K562 (cell line): ENCODE results near the gene MRPL27. TPM values are rescaled to one million over a fixed set of nuclear protein-coding genes. Genes with fewer than 3 reads are reported as not detected.
A peak's percentile ranks its signal among the peaks of the same experiment; 100 is the strongest.
"Not testable (repeated sequence)": the region's sequence is repeated elsewhere in the genome, so short reads cannot be mapped to it uniquely, and the experiment has no call there.

Experiments used
- ATAC-seq: fragments of 200-7000 bp; cut with Tn5 transposase; 3 replicates; pipeline ENCODE4 v1.9.1; 2020; ENCODE audit warnings: moderate library complexity
- BruUV-seq: library from RNA; stranded (reverse); fragments of 400-500 nt; replicated peaks from 2 replicates; lab custom pipeline; 2021; lab: Mats Ljungman, UMichigan
- CTCF ChIA-PET: fragments of 300-600 bp; formaldehyde crosslinking; extraction: SDS; loops from one replicate; lab custom pipeline; 2021; ENCODE audit warnings: low intra/inter-chr PET ratio; lab: Yijun Ruan, JAX
- POLR2A ChIA-PET: fragments of 300-600, 350-650 bp; sonication (Branson Sonifier 250); formaldehyde crosslinking; extraction: SDS; loops from one replicate; lab custom pipeline; 2021; ENCODE audit warnings: antibody characterized with exemption, inconsistent platforms; lab: Yijun Ruan, JAX
- DNase-seq, 4 experiments: peaks; one replicate each; pipeline versions ENCODE4 v3.0.0 to v3.0.0-alpha.2; 2011 to 2018; ENCODE audit warnings: low spot score in 3 of 4, mixed read lengths in 3 of 4; ENCODE audit errors: extremely low read depth in 1 of 4
- FAIRE-seq: peaks from 2 replicates; lab custom pipeline; 2011; peaks lifted over from hg19 to GRCh38; lab: Jason Lieb, UNC
- H2AFZ ChIP-seq: 2 replicates; pipeline ENCODE4 v1.6.0; 2011; ENCODE audit warnings: low read depth, low read length, control low read depth, inconsistent platforms
- H3K27ac ChIP-seq: fragments of 200-600 bp; 3 replicates; pipeline ENCODE4 v1.8.0; 2011; ENCODE audit warnings: low read depth, mild to moderate bottlenecking, control low read depth, inconsistent platforms, low read length, moderate library complexity, mixed read lengths; ENCODE audit errors: extremely low read depth
- H3K27me3 ChIP-seq, 2 experiments: fragments of 300-600 bp in 1 of 2; 2 replicates in 1 of 2; 3 replicates in 1 of 2; pipeline versions ENCODE4 v1.6.0 to v1.8.0; 2011; ENCODE audit warnings: inconsistent platforms in 2 of 2, low read length in 2 of 2, mild to moderate bottlenecking in 1 of 2, mixed read lengths in 1 of 2, moderate library complexity in 1 of 2; ENCODE audit not compliant: control insufficient read depth in 2 of 2, insufficient read depth in 2 of 2
- H3K36me3 ChIP-seq: fragments of 300-600 bp; 3 replicates; pipeline ENCODE4 v1.8.0; 2011; ENCODE audit warnings: mild to moderate bottlenecking, low read length, inconsistent platforms; ENCODE audit not compliant: control insufficient read depth, insufficient read depth
- H3K4me1 ChIP-seq, 2 experiments: fragments of 200-600 bp in 1 of 2; replicated peaks in 1 of 2; 2 replicates in 1 of 2; 3 replicates in 1 of 2; pipeline versions ENCODE4 v1.5.1 to v1.8.0; 2011; ENCODE audit warnings: inconsistent platforms in 2 of 2, low read length in 2 of 2, mild to moderate bottlenecking in 1 of 2, mixed read lengths in 1 of 2, moderate library complexity in 1 of 2; ENCODE audit not compliant: control insufficient read depth in 2 of 2, insufficient read depth in 2 of 2
- H3K4me2 ChIP-seq: 2 replicates; pipeline ENCODE4 v1.6.1; 2011; ENCODE audit warnings: low read length, control low read depth, inconsistent platforms, mixed read lengths; ENCODE audit not compliant: insufficient read depth
- H3K4me3 ChIP-seq: fragments of 200-600 bp; sonication (generic), shearing (Covaris generic); 2 replicates; pipeline ENCODE4 v1.5.1; 2016; ENCODE audit warnings: control low read depth, inconsistent platforms
- H3K79me2 ChIP-seq: fragments of 200-600 bp; 3 replicates; pipeline ENCODE4 v1.8.0; 2011; ENCODE audit warnings: low read length, inconsistent platforms; ENCODE audit not compliant: control insufficient read depth, insufficient read depth
- H3K9ac ChIP-seq, 2 experiments: 2 replicates each; pipeline versions ENCODE4 v1.6.0 to v1.6.1; 2011; ENCODE audit warnings: low read depth in 2 of 2, low read length in 2 of 2, control low read depth in 1 of 2, inconsistent platforms in 1 of 2, mild to moderate bottlenecking in 1 of 2, mixed read lengths in 1 of 2; ENCODE audit not compliant: insufficient read depth in 1 of 2
- H3K9me1 ChIP-seq: one replicate; pipeline ENCODE4 v1.6.0; 2011; ENCODE audit warnings: inconsistent platforms, mild to moderate bottlenecking, low read length, moderate library complexity; ENCODE audit not compliant: control insufficient read depth, insufficient read depth
- H3K9me3 ChIP-seq: replicated peaks from 2 replicates; pipeline ENCODE4 v1.5.1; 2011; ENCODE audit warnings: low read depth, low read length, inconsistent platforms; ENCODE audit not compliant: control insufficient read depth, insufficient read depth
- H4K20me1 ChIP-seq: replicated peaks from 2 replicates; pipeline ENCODE4 v1.6.1; 2011; ENCODE audit warnings: low read length, inconsistent platforms, mixed read lengths; ENCODE audit not compliant: control insufficient read depth, insufficient read depth
- CEBPB ChIP-seq: fragments of 450-650 bp; IDR thresholded peaks from 2 replicates; pipeline ENCODE4 v1.6.1; 2016; ENCODE audit warnings: missing genetic modification characterization, missing compliant biosample characterization
- CTBP1 ChIP-seq: fragments of 450-650 bp; IDR thresholded peaks from 2 replicates; pipeline ENCODE4 v1.6.1; 2016; ENCODE audit warnings: borderline replicate concordance
- CTCF ChIP-seq, 3 experiments: IDR thresholded peaks in 2 of 3; conservative IDR thresholded peaks in 1 of 3; 2 replicates each; pipeline ENCODE4 v1.5.1; 2011 to 2012; ENCODE audit warnings: low read length in 3 of 3, mild to moderate bottlenecking in 3 of 3, control low read depth in 2 of 3, improper control_type of control experiment in 1 of 3, inconsistent platforms in 1 of 3, low read depth in 1 of 3, mixed read lengths in 1 of 3, moderate library complexity in 1 of 3; ENCODE audit not compliant: insufficient read depth in 2 of 3
- DEAF1 ChIP-seq: fragments of 450-650 bp; formaldehyde crosslinking; IDR thresholded peaks from 2 replicates; pipeline ENCODE4 v1.4.0; 2020; ENCODE audit warnings: mild to moderate bottlenecking, moderate library complexity
- RAD21 ChIP-seq, 2 experiments: fragments of 250-450 bp in 1 of 2; fragments of 450-650 bp in 1 of 2; sonication (Bioruptor Pico) in 1 of 2; formaldehyde crosslinking in 1 of 2; IDR thresholded peaks in 1 of 2; conservative IDR thresholded peaks in 1 of 2; 2 replicates each; pipeline versions ENCODE4 v1.4.0 to v1.8.0; 2020 to 2022; ENCODE audit warnings: mild to moderate bottlenecking in 2 of 2, moderate library complexity in 1 of 2
- REST ChIP-seq, 2 experiments: fragments of 450-650 bp; formaldehyde crosslinking in 1 of 2; IDR thresholded peaks; 2 replicates each; pipeline versions ENCODE4 v1.4.0 to v1.6.1; 2014 to 2020; ENCODE audit warnings: mild to moderate bottlenecking in 2 of 2, borderline replicate concordance in 1 of 2, low read depth in 1 of 2
- STAG1 ChIP-seq: sonication (generic); formaldehyde crosslinking; IDR thresholded peaks from 2 replicates; pipeline ENCODE4 v1.5.0; 2020; ENCODE audit warnings: missing genetic modification reagents, borderline replicate concordance
- WGBS: fragments of 100-300 bp; shearing (Covaris generic); methylation state at CpG from one replicate; pipeline ENCODE4 v1.1.6; 2016; ENCODE audit warnings: low coverage, mixed read lengths; ENCODE audit not compliant: insufficient coverage; ENCODE audit errors: missing lambda C conversion rate; 5-methylcytosine and 5-hydroxymethylcytosine counted together
- in situ Hi-C: fragments of 300-500 bp; cut with MboI; formaldehyde crosslinking; loops from 4 replicates; pipeline ENCODE4 v1.15.0; 2018; ENCODE audit warnings: inconsistent platforms, mixed read lengths
- intact Hi-C: fragments of 100-400 bp; cut with micrococcal nuclease; formaldehyde crosslinking; loops from 2 replicates; pipeline ENCODE4 v1.14.2; 2022
- polyA plus RNA-seq, 8 experiments: library from polyadenylated mRNA; depleted of rRNA in 4 of 8; stranded (reverse) in 5 of 8; unstranded in 3 of 8; fragments of >200 nt; fragmentation: Nextera tagmentation in 2 of 8; fragmentation: Illumina TruSeq in 1 of 8; extraction: Ambion mirVana in 2 of 8; extraction: Trizol in 1 of 8; gene quantifications; 2 replicates each; pipeline versions ENCODE4 v1.2.1 to v1.2.3, GENCODE V29; 2011 to 2014; ENCODE audit warnings: inconsistent platforms in 1 of 8, missing spikeins in 1 of 8
- total RNA-seq, 7 experiments: library from RNA; depleted of rRNA in 6 of 7; stranded (reverse); fragments of >200 nt in 6 of 7; fragmentation: Illumina TruSeq in 2 of 7; extraction: Trizol in 2 of 7; gene quantifications; 2 replicates each; pipeline versions ENCODE4 v1.2.1 to v1.2.3, GENCODE V29; 2011 to 2021; ENCODE audit warnings: low replicate concordance in 1 of 7

The MRPL27 gene
- total and polyA plus RNA-seq, 9 of the 15 experiments (the other 6 are each of a cell fraction or from before 2014, with no cell fraction given) = 96.3 to 401 (median 142) TPM

- BruUV-seq; H3K79me2 ChIP-seq; H3K9me3 ChIP-seq; intact Hi-C loops; H3K9ac ChIP-seq; H4K20me1 ChIP-seq; H2AFZ ChIP-seq; H3K4me1 ChIP-seq; in situ Hi-C loops; H3K9me1 ChIP-seq; H3K36me3 ChIP-seq; H3K4me3 ChIP-seq; H3K4me2 ChIP-seq; H3K27ac ChIP-seq; POLR2A ChIA-PET; TF ChIP-seq REST (CRISPR knock-in tag; IDR thresholded peaks at IDR 0.05; ENCODE audit: low read depth): not testable (repeated sequence)
- H3K27me3 ChIP-seq = peaks cover 25 to 50% of the 10 kb centered on the region in 2 experiments
- CTCF ChIA-PET = interaction anchor here (2.6 kb wide), 1 partner anchor 133 kb away, joined by 23 read pairs; the partner anchor contains the start of gene COL1A1
- 19% methylated on average over 12 of the region's 14 CpGs for WGBS
- DNase-seq (peak in 1 of 4 experiments; percentile 32), FAIRE-seq (peak; percentile 51), ATAC-seq (peak; percentile 72)
- peak; percentile 50; the same call in 1 of the 2 replicates for TF ChIP-seq REST (IDR thresholded peaks at IDR 0.05; ENCODE audit: borderline replicate concordance)
- TF ChIP-seq CTBP1 = 0 out of 2 replicates have a peak, but pooled peaks have one; percentile 30
- 0 out of 2 replicates have a peak, but pooled peaks have one; percentile 22 for TF ChIP-seq STAG1
- 0 out of 2 replicates have a peak, but pooled peaks have one; percentile 15 for TF ChIP-seq DEAF1 (CRISPR knock-in tag)
- TF ChIP-seq RAD21 (CRISPR knock-in tag; conservative IDR thresholded peaks at IDR 0.05 in 1 of 2, IDR thresholded peaks at IDR 0.05 in 1 of 2) = peak; percentile 43 to 56; a peak in 3 of 4 replicates
- TF ChIP-seq CTCF (IDR thresholded peaks at IDR 0.05 in 2 of 3, conservative IDR thresholded peaks at IDR 0.05 in 1 of 3; ENCODE audit: insufficient read depth in 2 of 3, low read depth in 1 of 3, low read length in 3 of 3) = peak; percentile 37 to 63 (median 43); a peak in 5 of 6 replicates
- peak; percentile 48; the same call in 1 of the 2 replicates for TF ChIP-seq CEBPB
These were observed 39.5 kb downstream of the MRPL27 start for GRCh38 chr17:50333291-50334057.
